Cardiac muscle cell (in vitro differentiated cells and primary cell): ENCODE results near the gene LRRC8B. TPM values are rescaled to one million over a fixed set of nuclear protein-coding genes. Genes with fewer than 3 reads are reported as not detected.

Experiments
- DNase-seq, 2 donors: peaks; one replicate each; pipeline versions ENCODE4 v3.0.0 to v3.0.0-alpha.2; 2010 to 2017; ENCODE audit warnings: low read depth in 1 of 2, low spot score in 1 of 2
- H3K27ac ChIP-seq: fragments of 200-600 bp; sonication (generic); 2 replicates; pipeline ENCODE4 v1.5.1; 2016
- H3K27me3 ChIP-seq: fragments of 200-600 bp; sonication (generic); 2 replicates; pipeline ENCODE4 v1.6.0; 2016; ENCODE audit warnings: control low read depth
- H3K36me3 ChIP-seq: fragments of 200-600 bp; sonication (generic); 2 replicates; pipeline ENCODE4 v1.5.1; 2016; ENCODE audit warnings: control low read depth
- H3K4me1 ChIP-seq: fragments of 200-600 bp; sonication (generic); 2 replicates; pipeline ENCODE4 v1.8.1; 2017; ENCODE audit warnings: low read depth, mild to moderate bottlenecking, mixed run types
- H3K4me3 ChIP-seq: fragments of 200-600 bp; sonication (generic); 2 replicates; pipeline ENCODE4 v1.5.1; 2016; ENCODE audit warnings: mild to moderate bottlenecking
- H3K9me3 ChIP-seq: fragments of 200-600 bp; sonication (generic); 2 replicates; pipeline ENCODE4 v1.5.1; 2017; ENCODE audit warnings: low read depth, mild to moderate bottlenecking, control low read depth
- polyA plus RNA-seq: library from polyadenylated mRNA; unstranded; fragments of >200 nt; fragmentation: Nextera tagmentation; extraction: Ambion mirVana; gene quantifications from 2 replicates; pipeline ENCODE4 v1.2.1, GENCODE V29; 2016
- total RNA-seq: library from RNA; depleted of rRNA; stranded (reverse); fragments of >200 nt; gene quantifications from 2 replicates; pipeline ENCODE4 v1.2.3, GENCODE V29; 2016
- TF ChIP-seq, protein P1 (sequence below): IDR thresholded peaks from 2 replicates; pipeline ENCODE4 v1.5.1; 2012; ENCODE audit warnings: low read depth, mild to moderate bottlenecking, low read length

Gene LRRC8B
- total RNA-seq = 5.8 and 6.0 TPM in 2 replicates
- 6.6 and 13.4 TPM in 2 replicates for polyA plus RNA-seq

DNA sequence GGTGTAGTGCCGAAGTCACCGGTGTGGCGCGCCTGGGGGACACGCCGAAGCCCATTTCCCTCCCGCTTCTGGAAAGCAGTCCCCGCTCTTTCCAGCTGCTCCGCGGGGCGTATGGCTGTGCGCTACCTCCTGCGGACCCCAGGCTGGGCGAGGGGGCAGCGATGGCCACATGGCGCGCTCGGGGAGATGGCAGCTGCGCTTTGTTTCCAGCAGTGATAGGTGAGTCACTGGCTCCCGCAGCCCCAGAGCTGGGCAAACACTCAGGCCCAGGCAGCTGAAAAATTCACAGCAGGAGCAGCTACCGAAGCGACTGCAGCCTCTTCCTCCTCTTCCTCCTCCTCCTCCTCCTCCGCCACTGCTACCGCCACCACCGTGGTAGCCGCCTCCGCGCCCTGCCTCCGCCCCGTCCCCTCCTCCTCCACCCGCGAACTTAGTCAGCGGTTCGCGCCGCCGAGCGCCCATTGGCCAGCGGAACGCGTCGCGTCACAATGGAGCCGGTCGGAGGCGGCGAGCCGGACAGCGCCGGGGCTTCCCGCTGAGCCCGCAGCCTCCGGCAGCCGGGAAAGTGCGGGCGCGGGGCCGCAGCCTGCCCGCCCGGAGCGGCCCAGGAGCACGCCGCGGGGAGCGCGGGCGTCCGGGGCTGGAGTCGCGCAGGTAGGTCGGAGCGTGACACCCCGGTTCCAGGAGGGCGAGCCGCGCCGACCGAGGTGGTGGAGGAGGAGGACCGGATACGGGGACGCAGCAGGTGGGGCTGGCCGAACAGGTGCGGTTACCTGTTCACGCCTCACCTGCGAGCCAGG is at the start of gene LRRC8B:
Gene LRRC8B (plus strand): TSS at position 461 of the 800 bp plus-strand sequence. CDS start 57,822 bp downstream, outside the sequence.
- no peaks in the 10 kb centered on the region for H3K36me3 ChIP-seq
- peak within 1 kb of the TSS; percentile 25 for H3K27ac ChIP-seq
- peak within 1 kb of the TSS; percentile 94 for H3K4me3 ChIP-seq
- DNase-seq = peak; percentile 90 to 91
- H3K27me3 ChIP-seq = no peaks in the 10 kb centered on the region
- H3K4me1 ChIP-seq = no peaks in the 10 kb centered on the region
- TF ChIP-seq, protein P1, sequence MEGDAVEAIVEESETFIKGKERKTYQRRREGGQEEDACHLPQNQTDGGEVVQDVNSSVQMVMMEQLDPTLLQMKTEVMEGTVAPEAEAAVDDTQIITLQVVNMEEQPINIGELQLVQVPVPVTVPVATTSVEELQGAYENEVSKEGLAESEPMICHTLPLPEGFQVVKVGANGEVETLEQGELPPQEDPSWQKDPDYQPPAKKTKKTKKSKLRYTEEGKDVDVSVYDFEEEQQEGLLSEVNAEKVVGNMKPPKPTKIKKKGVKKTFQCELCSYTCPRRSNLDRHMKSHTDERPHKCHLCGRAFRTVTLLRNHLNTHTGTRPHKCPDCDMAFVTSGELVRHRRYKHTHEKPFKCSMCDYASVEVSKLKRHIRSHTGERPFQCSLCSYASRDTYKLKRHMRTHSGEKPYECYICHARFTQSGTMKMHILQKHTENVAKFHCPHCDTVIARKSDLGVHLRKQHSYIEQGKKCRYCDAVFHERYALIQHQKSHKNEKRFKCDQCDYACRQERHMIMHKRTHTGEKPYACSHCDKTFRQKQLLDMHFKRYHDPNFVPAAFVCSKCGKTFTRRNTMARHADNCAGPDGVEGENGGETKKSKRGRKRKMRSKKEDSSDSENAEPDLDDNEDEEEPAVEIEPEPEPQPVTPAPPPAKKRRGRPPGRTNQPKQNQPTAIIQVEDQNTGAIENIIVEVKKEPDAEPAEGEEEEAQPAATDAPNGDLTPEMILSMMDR = no peak
- H3K9me3 ChIP-seq = no peaks in the 10 kb centered on the region

DNA sequence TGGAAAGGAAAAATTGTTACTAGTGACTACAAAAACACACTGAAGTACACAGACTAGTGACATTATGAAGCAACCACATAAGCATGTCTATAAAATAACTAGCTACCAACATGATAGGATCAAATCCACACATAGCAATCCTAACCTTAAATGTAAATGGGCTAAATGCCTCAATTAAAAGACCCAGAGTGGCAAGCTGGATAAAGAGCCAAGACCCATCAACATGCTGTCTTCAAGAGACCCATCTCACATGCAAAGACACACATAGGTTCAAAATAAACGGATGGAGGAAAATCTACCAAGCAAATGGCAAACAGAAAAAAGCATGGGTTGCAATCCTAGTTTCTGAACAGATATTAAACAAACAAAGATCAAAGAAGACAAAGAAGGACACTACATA is 49.4 kb upstream of the LRRC8B start:
- H3K36me3 ChIP-seq = no peaks in the 10 kb centered on the region
- no peak overlapping the region for H3K4me3 ChIP-seq
- H3K27me3 ChIP-seq = no peaks in the 10 kb centered on the region
- TF ChIP-seq, protein P1 = no peak
- no peaks in the 10 kb centered on the region for H3K4me1 ChIP-seq
- H3K9me3 ChIP-seq = no peaks in the 10 kb centered on the region
- H3K27ac ChIP-seq = no peak overlapping the region
- DNase-seq = no peak

DNA sequence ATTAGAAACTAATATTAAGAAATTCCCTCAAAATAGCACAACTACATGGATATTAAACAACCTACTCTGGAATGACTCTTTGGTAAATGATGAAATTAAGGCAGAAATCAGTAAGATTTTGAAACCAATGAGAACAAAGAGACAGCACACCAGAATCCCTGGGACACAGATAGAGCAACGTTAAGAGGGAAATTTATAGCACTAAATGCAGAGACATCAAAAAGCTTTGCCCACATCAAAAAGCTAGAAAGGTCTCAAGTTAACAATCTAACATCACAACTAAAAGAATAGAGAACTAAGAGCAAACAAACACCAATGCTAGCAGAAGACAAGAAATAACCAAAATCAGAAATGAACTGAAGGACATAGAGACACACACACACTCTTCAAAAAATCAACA is 48.6 kb upstream of the LRRC8B start:
- H3K36me3 ChIP-seq = no peaks in the 10 kb centered on the region
- DNase-seq = no peak
- TF ChIP-seq, protein P1 = no peak
- H3K4me3 ChIP-seq = no peak overlapping the region
- H3K9me3 ChIP-seq = no peaks in the 10 kb centered on the region
- H3K27ac ChIP-seq = no peak overlapping the region
- no peaks in the 10 kb centered on the region for H3K4me1 ChIP-seq
- no peaks in the 10 kb centered on the region for H3K27me3 ChIP-seq

DNA sequence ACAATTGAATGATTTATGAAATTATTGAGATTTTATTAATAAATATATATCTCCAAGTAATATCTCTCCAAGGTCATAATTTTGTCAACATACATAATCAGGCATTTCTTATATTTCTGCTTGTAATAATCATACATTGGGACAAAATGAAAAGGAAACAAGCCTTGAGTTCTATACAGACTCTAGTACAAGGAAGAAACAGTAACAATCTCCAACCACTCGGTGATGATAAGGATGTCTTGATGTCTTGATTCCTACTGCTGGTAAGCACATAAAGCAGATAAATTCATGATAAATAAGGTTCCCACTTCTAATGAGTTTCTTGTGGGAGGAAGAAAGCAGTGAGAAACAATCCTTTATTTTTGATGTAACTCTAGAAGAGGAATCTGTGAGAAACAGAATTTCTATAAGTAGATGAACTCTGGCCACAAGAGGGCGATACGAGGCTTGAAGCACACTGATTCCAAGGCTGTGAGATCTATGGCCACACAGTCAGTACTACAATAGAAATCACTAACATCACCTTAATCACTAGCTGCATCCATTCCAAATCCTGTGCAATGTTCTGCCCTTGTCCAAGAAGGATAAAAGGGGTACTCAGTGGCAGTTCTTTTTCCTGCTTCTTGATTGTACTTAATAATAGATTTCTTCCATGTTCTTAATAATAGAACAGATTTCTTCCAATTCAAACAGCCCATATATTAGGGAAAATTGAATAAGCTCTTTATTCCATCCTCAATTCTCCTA is 41.4 kb upstream of the LRRC8B start:
- H3K9me3 ChIP-seq = no peaks in the 10 kb centered on the region
- TF ChIP-seq, protein P1 = peak; percentile 76

DNA sequence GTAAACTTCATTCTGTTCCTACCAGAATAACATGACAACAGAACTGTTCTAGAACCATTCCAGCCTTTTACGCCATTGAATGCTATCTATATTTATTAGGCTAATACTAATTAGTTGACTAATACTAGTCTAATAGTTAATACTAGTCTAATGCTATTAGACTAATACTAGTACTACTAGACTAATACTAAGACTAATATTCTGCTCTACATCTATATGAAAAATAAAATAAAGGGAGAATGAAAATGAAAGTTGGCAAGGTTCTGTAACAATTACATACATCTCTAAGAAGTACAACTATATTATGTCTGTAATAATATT is 40.9 kb upstream of the LRRC8B start:
- no peaks in the 10 kb centered on the region for H3K27me3 ChIP-seq
- DNase-seq = no peak
- H3K4me1 ChIP-seq = no peaks in the 10 kb centered on the region
- H3K36me3 ChIP-seq = no peaks in the 10 kb centered on the region
- TF ChIP-seq, protein P1 = no peak
- H3K27ac ChIP-seq = no peak overlapping the region
- no peak overlapping the region for H3K4me3 ChIP-seq
- H3K9me3 ChIP-seq = no peaks in the 10 kb centered on the region

More for the DNA sequence above, 41.4 kb upstream of the LRRC8B start:
- H3K4me1 ChIP-seq = no peaks in the 10 kb centered on the region
- H3K27ac ChIP-seq = no peak overlapping the region
- H3K27me3 ChIP-seq = no peaks in the 10 kb centered on the region
- no peak overlapping the region for H3K4me3 ChIP-seq
- DNase-seq = peak; percentile 88 to 90
- no peaks in the 10 kb centered on the region for H3K36me3 ChIP-seq
